ENCODE data around the gene AZU1.
"Not testable (repeated sequence)": the region's sequence is repeated elsewhere in the genome, so short reads cannot be mapped to it uniquely, and the experiment has no call there.

AZU1 gene

DNA sequence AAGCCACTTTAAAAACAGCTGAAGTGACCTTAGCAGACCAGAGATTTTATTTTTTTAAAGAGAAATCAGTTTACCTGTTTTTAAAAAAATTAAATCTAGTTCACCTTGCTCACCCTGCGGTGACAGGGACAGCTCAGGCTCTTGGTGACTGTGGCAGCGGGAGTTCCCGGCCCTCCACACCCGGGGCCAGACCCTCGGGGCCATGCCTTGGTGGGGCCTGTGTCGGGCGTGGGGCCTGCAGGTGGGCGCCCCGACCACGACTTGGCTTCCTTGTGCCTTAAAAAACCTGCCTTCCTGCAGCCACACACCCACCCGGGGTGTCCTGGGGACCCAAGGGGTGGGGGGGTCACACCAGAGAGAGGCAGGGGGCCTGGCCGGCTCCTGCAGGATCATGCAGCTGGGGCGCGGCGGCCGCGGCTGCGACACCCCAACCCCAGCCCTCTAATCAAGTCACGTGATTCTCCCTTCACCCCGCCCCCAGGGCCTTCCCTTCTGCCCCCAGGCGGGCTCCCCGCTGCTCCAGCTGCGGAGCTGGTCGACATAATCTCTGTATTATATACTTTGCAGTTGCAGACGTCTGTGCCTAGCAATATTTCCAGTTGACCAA lies 16.7 kb upstream of the AZU1 start:
- DNase-seq: no peak

DNA sequence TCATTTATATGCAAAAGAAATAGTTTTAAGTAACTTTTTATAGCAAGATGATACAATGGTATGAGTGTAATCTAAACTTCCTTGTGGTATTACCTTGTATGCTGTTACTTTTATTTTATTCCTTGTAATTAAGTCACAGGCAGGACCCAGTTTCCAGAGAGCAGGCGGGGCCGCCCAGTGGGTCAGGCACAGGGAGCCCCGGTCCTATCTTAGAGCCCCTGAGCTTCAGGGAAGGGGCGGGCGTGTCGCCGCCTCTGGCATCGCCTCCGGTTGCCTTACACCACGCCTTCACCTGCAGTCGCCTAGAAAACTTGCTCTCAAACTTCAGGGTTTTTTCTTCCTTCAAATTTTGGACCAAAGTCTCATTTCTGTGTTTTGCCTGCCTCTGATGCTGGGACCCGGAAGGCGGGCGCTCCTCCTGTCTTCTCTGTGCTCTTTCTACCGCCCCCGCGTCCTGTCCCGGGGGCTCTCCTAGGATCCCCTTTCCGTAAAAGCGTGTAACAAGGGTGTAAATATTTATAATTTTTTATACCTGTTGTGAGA lies 16.1 kb upstream of the AZU1 start:
- no peak for DNase-seq

GRCh38 chr19:812049-812746 lies 15.4 kb upstream of the AZU1 start:
- DNase-seq: no peak

GRCh38 chr19:812747-813218 lies 14.9 kb upstream of the AZU1 start:
- no peak for DNase-seq

- DNase-seq: no peak
Observed at GRCh38 chr19:813219-814151, 14.2 kb upstream of the AZU1 start.

- no peak for DNase-seq
Observed at GRCh38 chr19:814152-815078, 13.2 kb upstream of the AZU1 start.

DNA sequence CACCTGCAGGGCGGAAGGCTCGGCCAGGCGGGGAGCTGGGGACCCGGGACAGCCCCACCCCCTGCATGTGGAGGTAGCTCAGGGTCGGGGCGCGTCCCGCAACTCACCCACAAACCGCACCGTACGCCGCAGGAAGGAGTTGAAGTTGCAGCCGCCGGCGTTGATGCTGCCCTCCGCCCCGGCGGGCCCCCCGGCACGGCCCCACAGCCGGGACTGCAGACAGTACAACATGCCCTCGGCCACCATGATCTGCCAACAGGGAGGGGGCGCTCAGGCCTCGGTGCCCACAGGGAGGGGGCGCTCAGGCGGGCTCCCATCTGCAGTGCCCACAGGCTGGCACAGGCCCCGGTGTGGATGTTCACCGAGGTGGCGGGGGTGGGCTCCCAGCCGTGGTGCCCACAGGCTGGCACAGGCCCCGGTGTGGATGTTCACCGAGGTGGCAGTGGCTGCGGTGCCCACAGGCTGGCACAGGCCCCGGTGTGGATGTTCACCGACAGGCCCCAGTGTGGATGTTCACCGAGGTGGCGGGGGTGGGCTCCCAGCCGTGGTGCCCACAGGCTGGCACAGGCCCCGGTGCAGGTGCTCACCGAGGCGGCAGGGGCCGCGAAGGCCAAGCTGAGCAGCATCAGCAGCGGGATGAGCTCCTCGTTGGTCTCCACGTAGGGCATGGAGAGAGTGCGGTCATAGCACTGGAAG lies 12.4 kb upstream of the AZU1 start:
- DNase-seq: no peak

DNA sequence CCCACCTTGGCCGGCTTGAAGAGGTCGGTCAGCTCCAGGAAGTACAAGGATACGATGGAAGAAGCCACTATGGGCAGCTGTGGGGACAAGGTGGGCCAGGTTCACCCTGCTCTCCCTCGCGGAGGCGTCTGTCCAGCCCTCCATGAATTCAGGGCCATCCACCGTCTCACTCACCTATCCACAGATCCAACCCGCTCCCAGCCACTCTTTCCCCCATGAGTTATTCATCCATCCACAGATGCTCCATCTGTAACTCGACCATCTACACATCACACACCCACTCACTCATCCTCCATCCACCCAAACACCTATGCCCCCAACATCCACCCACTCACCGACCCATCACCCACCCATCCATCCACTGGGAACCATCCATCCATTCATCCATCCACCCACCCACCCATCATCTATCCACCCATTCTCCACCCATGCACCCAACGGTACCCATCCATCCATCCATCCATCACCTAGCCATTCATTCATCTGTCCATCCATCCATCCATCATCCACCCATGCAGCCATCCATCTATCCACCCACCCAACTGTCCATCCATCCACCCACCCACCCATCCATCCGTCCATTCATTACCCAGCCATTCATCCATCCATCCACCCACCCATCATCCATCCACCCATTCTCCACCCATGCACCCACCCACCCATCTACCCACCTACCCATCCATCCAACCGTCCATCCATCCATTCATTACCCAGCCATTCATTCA lies 11.7 kb upstream of the AZU1 start:
- no peak for DNase-seq

- DNase-seq: no peak
Observed at GRCh38 chr19:816500-816857, 11.2 kb upstream of the AZU1 start.

- DNase-seq: not testable (repeated sequence)
Observed at GRCh38 chr19:820212-820611, 7.4 kb upstream of the AZU1 start.

DNA sequence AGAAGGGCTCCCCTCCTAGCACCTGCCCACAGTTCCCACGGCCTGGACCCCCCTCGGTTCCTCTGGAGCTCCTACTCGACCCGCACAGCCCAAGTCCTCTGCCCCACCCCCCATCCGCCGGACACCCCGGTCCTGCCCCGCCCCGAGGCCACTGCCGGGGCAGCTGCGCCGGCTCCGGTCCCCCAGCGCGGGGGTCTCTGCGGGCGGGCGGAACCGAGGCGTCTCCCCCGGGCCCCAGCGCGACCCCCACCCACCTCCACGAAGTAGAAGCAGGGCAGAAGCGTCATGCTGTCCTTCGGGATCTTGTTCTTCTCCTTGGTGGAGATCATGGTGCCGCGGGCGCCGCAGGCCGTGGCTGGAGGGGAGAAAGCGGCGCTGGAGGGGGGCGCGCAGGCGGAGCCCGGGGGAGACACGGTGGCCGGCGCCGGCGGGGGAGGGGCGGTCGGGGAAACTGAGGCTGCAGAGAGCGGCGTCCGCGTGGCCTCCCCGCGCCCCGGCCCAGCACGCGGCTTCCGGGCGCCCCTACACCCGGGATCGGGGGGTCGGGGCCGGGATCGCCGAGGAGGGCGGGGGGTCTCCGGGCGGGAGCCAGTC lies 6.3 kb upstream of the AZU1 start:
- no peak for DNase-seq

DNA sequence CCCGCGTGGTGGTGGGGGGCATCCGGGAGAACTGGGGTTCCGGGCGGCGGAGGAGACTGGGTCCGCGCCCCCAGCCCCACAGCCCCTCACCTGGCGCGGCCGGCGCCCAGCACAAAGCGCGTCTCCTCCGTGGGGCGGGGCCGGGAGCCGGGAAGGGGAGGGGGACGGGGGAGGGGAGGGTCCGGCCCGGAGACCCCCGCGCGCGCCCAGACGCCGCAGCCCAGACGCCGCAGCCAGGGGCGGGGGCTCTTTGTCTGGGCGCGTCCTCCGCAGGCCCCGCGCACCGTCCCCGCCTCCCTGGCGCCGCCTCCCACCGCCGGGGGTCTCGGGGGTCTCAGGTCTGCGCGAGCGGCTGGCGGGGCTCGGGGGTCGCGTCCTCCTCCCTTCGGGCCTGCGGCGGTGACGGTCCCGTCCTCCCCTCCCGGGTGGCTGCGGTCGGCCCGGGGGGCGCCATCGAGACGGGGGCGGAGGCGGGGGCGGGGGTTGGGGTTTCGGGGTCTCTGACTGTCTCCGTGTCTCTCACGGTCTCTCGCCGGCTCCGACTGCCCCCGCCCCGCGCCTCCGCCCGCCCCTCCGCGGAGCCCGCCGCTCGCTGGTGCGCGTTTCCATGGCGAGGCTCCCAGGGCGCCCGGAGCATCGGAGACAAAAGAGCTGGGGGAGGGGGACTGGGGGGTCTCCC lies 5.7 kb upstream of the AZU1 start, which contains the start of gene PLPPR3:
Gene PLPPR3, minus strand, starts transcription at position 131 of the 679 bp plus-strand sequence. CDS start 396 bp downstream, outside the sequence.
- DNase-seq: no peak

DNA sequence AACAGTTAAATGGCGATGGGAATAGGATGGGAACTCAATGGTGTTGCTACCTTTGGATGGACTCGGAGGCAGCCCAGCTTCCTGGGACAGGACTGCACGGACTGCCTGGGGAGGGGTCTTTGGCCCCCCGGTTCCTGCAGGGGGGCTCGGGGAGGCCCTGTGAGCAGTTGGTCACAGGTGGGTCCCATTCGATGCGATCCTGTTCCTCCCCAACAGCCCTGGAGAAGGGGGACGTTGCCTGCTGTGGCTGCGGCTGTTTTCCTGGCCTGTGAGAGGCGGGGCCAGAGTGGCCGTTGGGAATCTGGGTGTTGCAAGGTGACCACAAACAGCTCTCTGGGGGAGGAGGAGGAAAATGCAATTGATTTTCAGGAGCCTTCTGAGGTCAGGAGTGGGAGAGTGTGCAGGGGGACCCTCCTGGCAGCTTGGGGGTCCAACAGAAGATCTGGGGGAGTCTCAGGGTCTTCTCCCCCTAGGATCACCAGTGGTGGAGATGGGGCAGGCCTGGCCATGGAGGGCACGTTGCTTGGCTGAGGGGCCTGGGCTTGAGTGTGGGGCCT lies 4.0 kb upstream of the AZU1 start:
- DNase-seq: no peak

GRCh38 chr19:824885-825284 lies 2.8 kb upstream of the AZU1 start:
- DNase-seq: no peak

DNA sequence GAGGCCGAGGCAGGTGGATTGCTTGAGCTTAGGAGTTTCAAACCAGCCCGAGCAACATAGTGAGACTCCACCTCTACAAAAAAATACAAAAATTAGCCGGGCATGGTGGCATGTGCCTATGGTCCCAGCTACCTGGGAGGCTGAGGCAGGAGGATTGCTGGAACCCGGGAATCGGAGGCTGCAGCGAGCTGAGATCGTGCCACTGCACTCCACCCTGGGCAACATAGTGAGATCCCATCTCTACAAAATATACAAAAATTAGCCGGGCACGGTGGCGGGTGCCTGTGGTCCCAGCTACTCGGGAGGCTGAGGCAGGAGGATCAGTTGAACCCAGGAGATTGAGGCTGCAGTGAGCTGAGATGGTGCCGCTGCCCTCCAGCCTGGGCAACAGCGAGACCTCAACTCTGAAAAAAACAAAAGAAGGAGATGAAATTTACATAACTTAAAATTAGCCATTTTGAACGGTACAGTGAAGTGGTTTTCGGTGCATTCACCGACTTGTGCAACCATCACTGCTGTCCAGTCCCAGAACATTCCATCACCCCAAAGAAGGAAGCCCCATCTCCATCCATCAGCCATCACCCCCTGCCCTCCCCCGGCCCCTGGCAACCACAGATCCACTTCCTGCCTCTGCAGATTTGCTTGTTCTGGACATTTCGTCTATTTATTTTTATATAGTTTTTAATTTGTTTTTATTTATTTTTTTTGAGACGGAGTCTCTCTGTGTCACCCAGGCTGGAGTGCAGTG lies 1.6 kb upstream of the AZU1 start:
- no peak for DNase-seq

DNA sequence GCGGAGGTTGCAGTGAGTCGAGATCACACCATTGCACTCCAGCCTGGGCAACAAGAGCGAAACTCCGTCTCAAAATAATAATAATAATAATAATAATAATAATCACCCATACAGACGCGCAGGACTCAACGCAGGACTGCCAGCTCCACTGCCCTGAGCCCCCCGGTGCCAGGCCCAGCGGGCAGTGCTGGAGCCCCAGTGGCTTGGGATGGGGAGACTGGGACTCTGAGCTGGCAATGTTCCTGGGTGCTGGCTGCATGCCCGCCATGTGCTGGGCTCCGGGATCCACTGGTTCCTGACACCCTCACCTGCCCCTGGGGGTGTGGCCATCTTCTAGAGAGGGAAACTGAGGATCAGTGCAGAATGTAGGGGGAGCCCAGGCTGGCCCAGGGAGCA lies 325 bp upstream of the AZU1 start:
- no peak for DNase-seq

DNA sequence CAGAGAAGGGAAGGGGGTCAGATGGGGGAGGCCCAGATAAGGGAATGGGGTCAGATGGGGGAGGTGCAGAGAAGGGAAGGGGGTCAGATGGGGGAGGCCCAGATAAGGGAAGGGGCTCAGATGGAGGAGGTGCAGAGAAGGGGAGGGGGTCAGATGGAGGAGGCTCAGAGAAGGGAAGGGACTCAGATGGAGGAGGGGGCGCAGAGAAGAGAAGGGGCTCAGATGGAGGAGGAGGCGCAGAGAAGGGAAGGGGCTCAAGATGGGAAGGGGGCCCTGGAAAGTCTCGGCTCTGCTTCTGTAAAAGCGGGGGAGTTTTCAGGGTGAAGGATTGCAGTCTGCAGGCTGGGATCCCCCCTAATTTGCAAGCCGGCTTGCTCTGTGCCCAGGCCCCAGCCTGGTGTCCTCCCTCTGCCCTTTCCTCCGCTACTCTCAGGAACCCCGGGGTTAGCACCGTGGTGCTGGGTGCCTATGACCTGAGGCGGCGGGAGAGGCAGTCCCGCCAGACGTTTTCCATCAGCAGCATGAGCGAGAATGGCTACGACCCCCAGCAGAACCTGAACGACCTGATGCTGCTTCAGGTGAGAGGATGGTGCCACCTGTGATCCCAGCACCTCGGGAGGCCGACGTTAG lies 1.6 kb downstream of the AZU1 start:
- no peak for DNase-seq

All from CD4-positive, alpha-beta T cell treated with Interleukin-15 for 1 hour (primary cell).